Measurements from ENCODE around the gene HARBI1. TPM values are rescaled to one million over a fixed set of nuclear protein-coding genes. Genes with fewer than 3 reads are reported as not detected.

Gene HARBI1
- total RNA-seq, 2 experiments from 2014 or later = 5.8 to 7.6 TPM

- DNase-seq = no peak
- POLR2A ChIA-PET = interaction anchor here (1.1 kb wide), 1 partner anchor 31 kb away, joined by 5 read pairs; the partner anchor contains the start of gene AMBRA1
- H3K27ac Mint-ChIP-seq = no peak overlapping the region
- no peaks in the 10 kb centered on the region for H3K27me3 Mint-ChIP-seq
- peaks cover 22% of the 10 kb centered on the region for H3K36me3 Mint-ChIP-seq
- ATAC-seq (ENCODE audit: low read depth) = no peak
- no peak overlapping the region for H3K4me3 Mint-ChIP-seq
- peaks cover 7% of the 10 kb centered on the region for H3K4me1 Mint-ChIP-seq
- no peaks in the 10 kb centered on the region for H3K9me3 Mint-ChIP-seq
These were observed 8.4 kb upstream of the HARBI1 start for GRCh38 chr11:46625406-46625805.

DNA sequence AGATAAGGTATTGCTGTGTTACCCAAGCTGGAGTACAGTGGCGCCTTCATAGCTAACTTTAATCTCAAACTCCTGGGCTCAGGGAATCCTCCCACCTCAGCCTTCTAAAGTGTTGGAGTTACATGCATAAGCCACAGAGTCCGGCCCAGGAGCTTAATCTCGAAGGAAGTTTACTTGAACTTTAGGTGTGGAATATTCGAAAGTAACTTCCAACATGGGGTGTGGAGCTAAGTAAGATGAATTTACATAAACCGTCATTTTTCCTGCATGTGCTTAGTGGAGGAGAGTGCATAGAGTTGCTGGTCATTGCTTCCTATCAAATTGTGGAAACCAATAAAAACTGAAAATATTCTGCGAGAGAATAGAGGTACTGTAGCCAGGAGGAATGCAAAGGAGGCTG, 1.8 kb upstream of the HARBI1 start:
- peak overlapping the region; percentile 37 for H3K4me3 Mint-ChIP-seq
- DNase-seq (no peak), ATAC-seq (ENCODE audit: low read depth) (no peak)
- peaks cover 10% of the 10 kb centered on the region for H3K36me3 Mint-ChIP-seq
- peaks cover 23% of the 10 kb centered on the region for H3K4me1 Mint-ChIP-seq
- POLR2A ChIA-PET = interaction anchor here (3.2 kb wide), 1 partner anchor 81 kb away, joined by 14 read pairs; the partner anchor contains the start of genes ARHGAP1 and ZNF408
- no peaks in the 10 kb centered on the region for H3K27me3 Mint-ChIP-seq
- peak overlapping the region; percentile 80 for H3K27ac Mint-ChIP-seq
- H3K9me3 Mint-ChIP-seq = no peaks in the 10 kb centered on the region

- Mint-ChIP-seq H3K27ac (peak overlapping the region; percentile 99), H3K4me3 (peak overlapping the region; percentile 100), H3K36me3 (peaks cover 10% of the 10 kb centered on the region), H3K9me3 (no peaks in the 10 kb centered on the region), H3K27me3 (no peaks in the 10 kb centered on the region), H3K4me1 (peaks cover 23% of the 10 kb centered on the region)
- no peak for DNase-seq
- ATAC-seq (ENCODE audit: low read depth) = no peak
- POLR2A ChIA-PET = interaction anchor here (1.4 to 3.2 kb wide), 4 partner anchors 24 to 82 kb away, joined by 5 to 14 read pairs (median 8); partner anchors contain the start of genes AMBRA1, ARHGAP1 and ZNF408
These were observed 916 bp upstream of the HARBI1 start for GRCh38 chr11:46617972-46618314.

DNA sequence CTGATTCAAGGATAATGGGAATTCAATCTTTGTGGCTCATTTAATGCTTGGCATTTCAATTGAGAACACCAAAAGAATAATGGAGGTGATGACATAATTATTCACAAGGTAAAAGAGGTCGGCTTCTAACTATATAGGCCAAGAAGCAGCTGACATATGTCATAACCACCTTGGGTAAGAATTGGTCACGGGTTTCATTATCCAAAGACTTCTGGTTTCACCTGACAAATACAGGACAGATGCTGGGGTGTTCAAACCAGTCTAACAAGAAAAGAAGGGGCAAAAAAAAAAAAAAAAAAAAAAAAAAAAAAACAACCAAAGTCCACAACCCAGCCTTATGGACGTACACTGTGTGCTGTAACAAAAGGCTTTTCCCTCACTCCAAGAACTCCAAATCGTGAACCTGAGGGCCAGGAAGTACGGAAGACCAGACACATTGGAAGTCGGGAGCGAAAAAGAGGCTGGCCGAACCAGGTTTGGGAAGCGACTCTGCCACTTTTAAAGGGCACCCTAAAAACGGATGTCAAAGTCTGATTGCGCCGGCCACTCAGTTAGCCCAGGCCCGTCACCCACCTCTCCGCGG, 385 bp downstream of the HARBI1 start:
- Mint-ChIP-seq H3K27ac (peak overlapping the region; percentile 99), H3K4me1 (peaks cover 26% of the 10 kb centered on the region), H3K27me3 (no peaks in the 10 kb centered on the region), H3K9me3 (no peaks in the 10 kb centered on the region), H3K4me3 (peak overlapping the region; percentile 100), H3K36me3 (peaks cover 8% of the 10 kb centered on the region)
- POLR2A ChIA-PET = interaction anchor here (0.7 to 3.2 kb wide), 7 partner anchors 23 to 699 kb away, joined by 3 to 14 read pairs (median 5); partner anchors contain the start of genes AMBRA1, ARHGAP1, PEX16 and ZNF408
- no peak for ATAC-seq (ENCODE audit: low read depth)
- DNase-seq = no peak

DNA sequence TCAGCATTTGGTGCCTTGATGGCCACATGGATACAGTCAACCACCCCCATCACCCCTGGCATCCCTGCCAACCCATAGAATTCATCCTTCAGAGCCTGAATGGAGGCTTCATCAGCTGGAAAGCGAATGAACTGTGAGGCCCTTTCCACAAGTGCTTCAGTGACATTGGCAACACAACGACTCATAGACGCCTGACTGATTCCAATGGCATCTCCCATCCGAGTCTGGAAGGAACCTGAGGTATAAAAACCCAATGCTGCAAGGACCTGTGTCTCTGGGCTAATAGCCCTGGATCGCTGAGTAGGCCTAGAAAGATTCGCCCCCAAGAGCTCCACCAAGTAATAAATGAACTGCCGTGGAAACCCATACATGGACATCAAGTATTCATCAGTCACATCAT, 1.3 kb downstream of the HARBI1 start:
- H3K27ac Mint-ChIP-seq = no peak overlapping the region
- ATAC-seq (ENCODE audit: low read depth) = no peak
- no peaks in the 10 kb centered on the region for H3K9me3 Mint-ChIP-seq
- DNase-seq = no peak
- H3K36me3 Mint-ChIP-seq = peaks cover 4% of the 10 kb centered on the region
- peaks cover 26% of the 10 kb centered on the region for H3K4me1 Mint-ChIP-seq
- peak overlapping the region; percentile 100 for H3K4me3 Mint-ChIP-seq
- POLR2A ChIA-PET = interaction anchor here (3.0 kb wide), 1 partner anchor 22 kb away, joined by 9 read pairs; the partner anchor contains the start of gene AMBRA1
- H3K27me3 Mint-ChIP-seq = no peaks in the 10 kb centered on the region

DNA sequence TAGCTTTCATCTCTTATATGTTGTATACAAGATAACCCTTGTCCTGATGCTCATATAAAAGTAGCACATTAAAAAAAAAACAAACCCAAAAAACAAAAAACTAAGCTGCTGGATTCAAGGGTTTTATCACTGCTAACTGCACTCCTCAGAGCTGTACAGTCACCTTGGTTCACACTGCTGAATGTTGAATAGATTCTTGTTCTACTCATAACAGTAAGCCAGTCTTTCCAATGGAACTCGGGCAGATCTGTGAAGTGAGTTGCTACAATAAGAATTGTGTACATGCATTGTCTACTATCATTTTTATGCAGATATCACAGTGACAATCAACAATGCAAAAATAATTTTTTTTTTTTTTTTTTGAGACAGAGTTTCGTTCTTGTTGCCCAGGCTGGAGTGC, 4.7 kb downstream of the HARBI1 start:
- POLR2A ChIA-PET = interaction anchor here (0.7 kb wide), 2 partner anchors 12 to 249 kb away, joined by 3 to 6 read pairs; no protein-coding TSS in a partner anchor
- H3K4me3 Mint-ChIP-seq = no peak overlapping the region
- H3K9me3 Mint-ChIP-seq = no peaks in the 10 kb centered on the region
- no peaks in the 10 kb centered on the region for H3K27me3 Mint-ChIP-seq
- H3K27ac Mint-ChIP-seq = no peak overlapping the region
- H3K36me3 Mint-ChIP-seq = no peaks in the 10 kb centered on the region
- DNase-seq (no peak), ATAC-seq (ENCODE audit: low read depth) (no peak)
- H3K4me1 Mint-ChIP-seq = peaks cover 14% of the 10 kb centered on the region

DNA sequence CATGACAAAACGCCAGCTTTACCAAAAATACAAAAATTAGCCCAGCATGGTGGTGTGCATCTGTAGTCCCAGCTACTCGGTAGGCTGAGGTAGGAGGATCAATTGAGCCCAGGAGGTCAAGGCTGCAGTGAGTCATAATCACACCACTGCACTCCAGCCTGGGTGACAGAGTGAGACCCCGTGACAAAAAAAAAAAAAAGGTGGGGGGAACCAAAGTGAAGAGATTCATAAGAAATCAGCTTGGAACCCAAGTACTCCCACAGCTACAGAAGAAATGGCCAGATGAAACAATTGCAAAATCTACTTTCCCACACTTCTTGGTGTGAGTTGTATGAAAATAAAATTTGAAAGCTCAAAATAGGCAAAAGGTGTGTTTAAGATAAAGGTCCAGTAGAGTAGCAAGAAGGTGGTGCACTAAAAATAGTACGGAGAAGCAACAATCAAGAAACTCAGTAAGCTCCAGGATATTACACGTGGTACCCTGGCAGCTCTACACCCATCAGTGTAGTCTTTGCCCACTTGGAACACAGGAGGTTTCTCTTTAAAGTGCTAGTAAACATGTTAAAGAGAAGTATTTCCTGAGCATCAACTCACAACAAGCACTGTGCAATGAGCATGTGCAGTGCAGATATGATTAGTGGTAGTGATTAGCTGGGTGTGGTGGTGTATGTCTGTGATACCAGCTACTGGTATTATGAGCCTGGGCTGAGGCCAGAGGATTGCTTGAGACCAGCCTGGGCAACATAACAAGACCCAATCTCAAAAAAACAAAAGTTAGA, 5.3 kb downstream of the HARBI1 start:
- DNase-seq (no peak), ATAC-seq (ENCODE audit: low read depth) (no peak)
- H3K36me3 Mint-ChIP-seq = no peaks in the 10 kb centered on the region
- POLR2A ChIA-PET = no interaction called here
- no peaks in the 10 kb centered on the region for H3K9me3 Mint-ChIP-seq
- no peak overlapping the region for H3K27ac Mint-ChIP-seq
- no peak overlapping the region for H3K4me3 Mint-ChIP-seq
- no peaks in the 10 kb centered on the region for H3K27me3 Mint-ChIP-seq
- peaks cover 14% of the 10 kb centered on the region for H3K4me1 Mint-ChIP-seq

DNA sequence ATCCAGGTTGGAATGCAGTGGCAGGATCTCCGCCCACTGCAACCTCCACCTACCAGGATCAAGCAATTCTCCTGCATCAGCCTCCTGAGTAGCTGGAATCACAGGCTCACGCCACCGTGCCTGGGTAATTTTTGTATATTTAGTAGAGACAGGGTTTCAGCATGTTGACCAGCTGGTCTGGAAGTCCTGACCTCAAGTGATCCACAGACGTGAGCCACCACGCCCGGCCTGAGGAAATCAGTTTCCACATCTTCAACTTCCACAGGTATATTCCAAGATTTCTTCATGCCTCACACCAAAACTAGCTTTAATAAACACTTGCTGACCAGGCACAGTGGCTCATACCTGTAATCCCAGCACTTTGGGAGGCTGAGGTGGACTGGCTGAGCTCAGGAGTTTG, 7.6 kb downstream of the HARBI1 start:
- POLR2A ChIA-PET = no interaction called here
- ATAC-seq (ENCODE audit: low read depth) (no peak), DNase-seq (no peak)
- Mint-ChIP-seq H3K36me3 (no peaks in the 10 kb centered on the region), H3K4me1 (peaks cover 3% of the 10 kb centered on the region), H3K27me3 (no peaks in the 10 kb centered on the region), H3K4me3 (no peak overlapping the region), H3K9me3 (no peaks in the 10 kb centered on the region), H3K27ac (no peak overlapping the region)

DNA sequence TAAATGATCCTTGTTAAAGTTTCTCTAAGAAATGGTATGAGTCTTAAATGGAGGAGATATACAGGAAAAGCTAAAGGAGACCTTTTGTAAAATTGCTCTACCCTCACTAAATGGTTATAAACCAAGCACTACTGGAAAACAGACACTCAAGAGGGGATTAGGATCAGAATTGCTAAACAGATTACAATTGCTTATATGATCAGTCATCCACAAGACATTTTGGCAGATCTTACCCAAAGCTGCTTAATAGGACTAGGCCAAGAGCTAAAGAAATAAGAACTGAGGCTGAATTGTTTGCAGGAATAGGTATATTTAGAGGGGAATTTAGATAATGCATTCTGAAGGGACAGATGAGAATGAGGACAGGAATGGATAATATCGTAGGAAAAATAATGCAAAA, 9.5 kb downstream of the HARBI1 start:
- H3K4me1 Mint-ChIP-seq = peaks cover 6% of the 10 kb centered on the region
- no peaks in the 10 kb centered on the region for H3K9me3 Mint-ChIP-seq
- ATAC-seq (ENCODE audit: low read depth) = no peak
- no peaks in the 10 kb centered on the region for H3K27me3 Mint-ChIP-seq
- no peaks in the 10 kb centered on the region for H3K36me3 Mint-ChIP-seq
- no peak overlapping the region for H3K27ac Mint-ChIP-seq
- POLR2A ChIA-PET = interaction anchor here (0.6 to 2.3 kb wide), 2 partner anchors 14 to 208 kb away, joined by 3 to 7 read pairs; partner anchors contain the start of gene AMBRA1
- no peak overlapping the region for H3K4me3 Mint-ChIP-seq
- DNase-seq = no peak

DNA sequence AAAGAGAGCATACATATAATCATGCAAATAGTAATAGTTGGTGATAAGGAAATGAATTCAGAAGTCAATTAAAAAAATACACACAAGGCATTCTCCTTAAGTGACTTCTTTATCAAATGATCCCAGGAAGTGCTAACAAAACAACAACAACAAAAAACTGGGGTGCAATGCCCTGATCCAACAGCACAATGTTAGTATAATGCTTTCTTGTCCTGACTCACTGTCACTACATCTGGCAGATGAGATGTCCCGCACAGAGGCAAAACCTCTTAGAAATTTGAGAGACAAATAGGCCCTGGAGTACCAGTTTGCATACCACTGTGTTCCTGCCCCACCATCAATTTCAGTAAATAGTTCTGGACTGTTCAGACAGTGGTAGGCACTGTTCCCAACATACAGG, 12.2 kb downstream of the HARBI1 start:
- no peaks in the 10 kb centered on the region for H3K36me3 Mint-ChIP-seq
- H3K4me1 Mint-ChIP-seq = peaks cover 3% of the 10 kb centered on the region
- no peaks in the 10 kb centered on the region for H3K9me3 Mint-ChIP-seq
- H3K27me3 Mint-ChIP-seq = no peaks in the 10 kb centered on the region
- ATAC-seq (ENCODE audit: low read depth) = no peak
- POLR2A ChIA-PET = interaction anchor here (0.6 kb wide), 1 partner anchor 12 kb away, joined by 3 read pairs; no protein-coding TSS in a partner anchor
- DNase-seq = no peak
- no peak overlapping the region for H3K4me3 Mint-ChIP-seq
- H3K27ac Mint-ChIP-seq = no peak overlapping the region

- no peaks in the 10 kb centered on the region for H3K36me3 Mint-ChIP-seq
- H3K4me1 Mint-ChIP-seq = peaks cover 3% of the 10 kb centered on the region
- no peak overlapping the region for H3K27ac Mint-ChIP-seq
- no peaks in the 10 kb centered on the region for H3K27me3 Mint-ChIP-seq
- DNase-seq = no peak
- H3K4me3 Mint-ChIP-seq = no peak overlapping the region
- POLR2A ChIA-PET = interaction anchor here (1.0 kb wide), 1 partner anchor 9 kb away, joined by 3 read pairs; no protein-coding TSS in a partner anchor
- no peaks in the 10 kb centered on the region for H3K9me3 Mint-ChIP-seq
- no peak for ATAC-seq (ENCODE audit: low read depth)
These were observed 13.2 kb downstream of the HARBI1 start for GRCh38 chr11:46603704-46604308.

GRCh38 chr11:46601129-46601528, 15.9 kb downstream of the HARBI1 start:
- Mint-ChIP-seq H3K27me3 (no peaks in the 10 kb centered on the region), H3K4me3 (no peak overlapping the region), H3K27ac (no peak overlapping the region), H3K9me3 (no peaks in the 10 kb centered on the region), H3K36me3 (peaks cover 2% of the 10 kb centered on the region), H3K4me1 (peaks cover 8% of the 10 kb centered on the region)
- POLR2A ChIA-PET = no interaction called here
- ATAC-seq (ENCODE audit: low read depth) (no peak), DNase-seq (no peak)

DNA sequence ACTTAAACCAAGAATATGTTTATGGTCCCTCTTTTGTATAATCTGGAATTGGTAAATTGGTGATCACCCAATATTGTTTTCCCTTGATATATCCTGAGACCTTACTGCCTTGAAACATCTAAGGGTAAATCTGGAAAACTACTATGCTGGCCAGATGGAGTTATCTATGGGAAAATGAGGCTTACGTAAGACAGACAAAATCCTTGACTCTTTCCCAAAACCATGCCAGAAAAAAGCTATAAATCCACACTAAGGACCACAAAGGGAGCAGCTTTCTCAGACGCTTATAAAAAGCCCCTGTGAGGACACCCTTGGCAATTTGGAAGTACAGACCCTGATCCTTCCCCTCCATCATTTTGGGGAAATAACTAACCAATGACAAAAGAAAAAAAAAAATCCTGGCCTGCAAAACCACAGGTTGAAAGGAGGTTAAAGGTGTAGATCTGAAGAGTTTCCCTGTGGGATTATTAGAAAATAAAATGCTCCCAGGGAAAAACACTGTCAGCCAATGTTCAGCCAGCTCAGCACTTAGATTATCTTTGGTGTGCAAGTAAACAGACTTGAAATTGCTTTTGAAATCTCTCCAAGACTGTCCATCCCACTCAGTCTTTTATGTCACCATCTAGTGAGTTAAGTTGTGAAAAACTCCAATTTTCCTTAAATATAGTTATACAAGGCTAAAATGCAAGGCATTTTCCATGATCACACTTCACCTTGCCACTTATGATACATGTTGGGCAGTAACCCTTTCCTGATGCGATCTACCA, 16.6 kb downstream of the HARBI1 start:
- DNase-seq = no peak
- peaks cover 2% of the 10 kb centered on the region for H3K36me3 Mint-ChIP-seq
- POLR2A ChIA-PET = interaction anchor here (0.5 kb wide), 1 partner anchor 12 kb away, joined by 6 read pairs; no protein-coding TSS in a partner anchor
- H3K27ac Mint-ChIP-seq = no peak overlapping the region
- peaks cover 8% of the 10 kb centered on the region for H3K4me1 Mint-ChIP-seq
- ATAC-seq (ENCODE audit: low read depth) = no peak
- H3K9me3 Mint-ChIP-seq = no peaks in the 10 kb centered on the region
- no peak overlapping the region for H3K4me3 Mint-ChIP-seq
- no peaks in the 10 kb centered on the region for H3K27me3 Mint-ChIP-seq
